ENCODE results near the gene DOCK7.
A peak's percentile ranks its signal among the peaks of the same experiment; 100 is the strongest.

Gene DOCK7

DNA sequence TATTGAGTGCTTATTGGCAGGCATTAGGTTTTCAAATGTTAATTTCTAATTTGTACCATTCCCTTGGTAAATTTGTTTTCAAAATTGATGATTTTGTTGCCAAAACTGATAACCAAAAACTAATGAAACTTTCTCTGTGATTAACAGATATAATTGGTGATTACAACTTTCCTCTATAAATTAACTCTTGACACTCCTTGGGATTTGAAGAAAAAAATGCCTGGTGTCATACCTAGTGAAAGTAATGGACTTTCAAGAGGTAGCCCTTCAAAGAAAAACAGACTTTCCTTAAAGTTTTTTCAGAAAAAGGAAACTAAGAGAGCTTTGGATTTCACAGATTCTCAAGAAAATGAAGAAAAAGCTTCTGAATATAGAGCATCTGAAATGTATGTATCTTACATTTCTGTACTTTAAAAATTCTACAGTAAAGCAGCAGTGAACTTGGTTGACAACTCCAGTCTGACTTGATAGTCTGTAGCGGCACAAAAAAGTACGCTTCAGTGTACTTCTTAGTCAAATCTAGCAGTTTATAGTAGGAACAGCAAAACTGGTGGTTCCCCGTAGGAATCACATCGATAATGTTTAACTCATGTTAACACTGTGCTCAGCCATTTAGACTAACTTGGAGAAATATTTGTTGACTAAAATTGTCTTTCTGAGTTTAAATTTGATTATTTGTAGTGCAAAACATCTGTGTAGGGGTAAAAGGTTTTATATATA lies 248.4 kb downstream of the DOCK7 start:
- no peak for DNase-seq

DNA sequence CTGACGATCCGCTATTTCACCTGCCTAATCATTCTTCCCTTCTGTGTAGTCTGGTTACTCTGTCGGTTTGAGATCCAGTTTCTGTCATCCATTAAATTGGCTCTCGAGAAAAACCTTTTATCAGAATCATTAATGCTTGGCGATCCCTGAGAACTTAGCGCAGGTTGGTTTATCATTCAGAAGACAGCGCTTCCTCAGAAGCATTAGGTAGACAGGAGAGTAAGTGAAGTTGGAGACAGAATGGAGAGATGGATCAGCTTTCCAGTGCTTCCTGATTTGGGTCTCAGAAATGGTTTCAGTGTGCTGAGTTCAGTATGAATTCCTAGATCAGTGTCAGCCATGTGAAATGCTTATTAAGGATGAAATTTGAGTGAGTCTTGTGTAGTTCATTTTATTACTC lies 250.0 kb downstream of the DOCK7 start:
- DNase-seq, result no peak

DNA sequence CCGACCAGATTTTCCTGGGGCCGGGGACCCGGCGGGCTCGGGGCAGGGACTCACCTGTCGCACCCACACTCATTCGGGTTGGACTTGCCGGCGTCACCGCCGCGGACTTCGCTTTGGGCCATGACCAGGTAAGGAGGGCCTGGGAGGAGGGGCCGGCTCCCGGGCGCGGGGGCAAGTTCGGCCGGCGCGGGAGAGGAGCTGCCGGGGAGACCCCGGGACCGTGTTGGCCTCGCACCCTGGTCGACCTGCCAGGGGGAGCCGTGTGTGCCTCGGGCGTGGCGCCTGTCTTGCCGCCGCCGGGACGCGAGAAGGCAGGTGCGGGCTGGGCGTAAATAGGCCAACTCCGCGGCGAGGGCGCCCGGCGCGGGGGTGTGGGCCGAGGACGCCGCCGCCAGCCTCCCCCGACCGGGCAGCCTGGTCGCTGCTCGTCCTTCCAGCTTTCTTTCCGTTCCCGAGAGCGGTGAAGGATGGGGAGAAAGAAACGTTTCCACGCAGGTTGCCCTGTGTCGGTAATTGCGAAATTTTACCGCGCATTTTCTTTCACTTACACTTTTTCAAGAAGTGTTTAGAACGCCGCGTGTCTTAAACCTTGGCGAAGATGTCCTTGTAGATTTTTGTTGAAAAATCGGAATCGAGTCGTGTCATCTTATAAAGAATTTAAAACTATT lies 250.8 kb downstream of the DOCK7 start:
- no peak for DNase-seq

GRCh38 chr1:62436466-62437272 lies 251.5 kb downstream of the DOCK7 start, which contains the start of gene USP1:
Gene USP1, plus strand, starts transcription at chr1:62437049. Its CDS starts 2,819 bp downstream, at chr1:62439868.
- DNase-seq, result peak; percentile 100

- DNase-seq, result no peak
Measured at GRCh38 chr1:62436039-62436465, 252.1 kb downstream of the DOCK7 start.

DNA sequence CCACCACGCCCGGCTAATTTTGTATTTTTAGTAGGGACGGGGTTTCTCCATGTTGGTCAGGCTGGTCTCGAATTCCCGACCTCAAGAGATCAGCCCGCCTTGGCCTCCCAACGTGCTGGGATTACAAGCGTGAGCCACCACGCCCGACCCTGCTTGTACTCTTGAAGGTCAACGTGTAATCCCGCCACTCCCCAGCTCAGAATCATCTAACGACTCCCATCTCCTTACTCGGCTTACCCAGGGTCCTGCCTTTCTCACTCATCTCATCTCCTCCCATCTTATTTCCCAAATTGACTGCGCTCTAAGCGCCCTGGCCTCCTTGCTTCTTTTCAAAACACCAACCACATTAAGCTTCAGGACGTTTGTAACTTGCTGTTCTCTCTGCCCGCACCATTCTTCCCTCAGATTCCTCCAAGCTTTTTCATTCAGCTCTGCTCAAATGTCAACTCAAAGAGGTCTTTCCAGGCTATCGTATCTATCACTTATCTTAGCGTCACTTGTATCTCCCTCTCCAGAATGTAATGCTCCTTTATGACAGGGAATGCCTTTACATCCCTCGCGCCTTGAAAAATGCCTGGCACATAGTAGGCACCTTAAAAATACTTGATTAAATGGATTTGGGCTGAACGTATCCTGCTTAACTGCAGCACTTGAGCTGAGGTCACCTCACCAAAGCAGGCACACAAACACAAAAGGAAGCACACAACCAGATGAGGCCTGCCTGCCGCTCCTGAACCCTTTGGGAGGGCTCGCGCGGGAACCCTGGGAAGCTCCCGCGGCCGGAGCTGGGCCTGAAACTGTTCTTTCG lies 252.8 kb downstream of the DOCK7 start:
- no peak for DNase-seq

- no peak for DNase-seq
Measured at GRCh38 chr1:62434618-62435001, 253.6 kb downstream of the DOCK7 start.

GRCh38 chr1:62433861-62434617 lies 254.1 kb downstream of the DOCK7 start:
- no peak for DNase-seq

GRCh38 chr1:62429581-62429980 lies 258.6 kb downstream of the DOCK7 start:
- no peak for DNase-seq

GRCh38 chr1:62428351-62428750 lies 259.8 kb downstream of the DOCK7 start:
- DNase-seq, result no peak

GRCh38 chr1:62426794-62427193 lies 261.4 kb downstream of the DOCK7 start:
- DNase-seq, result no peak

DNA sequence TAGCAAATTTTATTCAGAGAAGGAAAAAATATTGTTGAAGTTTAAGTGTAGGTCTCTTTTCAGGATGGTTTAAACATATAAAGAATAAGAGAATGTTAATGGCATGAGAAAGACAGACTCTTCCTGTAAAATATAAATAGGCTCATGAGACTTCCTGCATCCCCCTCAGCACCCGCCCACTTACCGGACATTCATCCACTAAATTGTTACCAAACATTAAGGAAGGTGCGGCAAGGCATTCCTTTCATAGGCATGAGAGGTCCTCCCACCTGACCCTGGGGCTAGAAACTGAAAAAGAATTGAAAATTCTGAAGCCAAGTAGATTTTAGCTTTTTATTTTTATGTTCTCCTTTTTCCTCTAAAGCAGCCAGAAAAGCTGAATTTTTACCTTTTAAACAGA lies 261.9 kb downstream of the DOCK7 start:
- DNase-seq, result peak; percentile 29

GRCh38 chr1:62425041-62425440 lies 263.1 kb downstream of the DOCK7 start:
- no peak for DNase-seq

DNA sequence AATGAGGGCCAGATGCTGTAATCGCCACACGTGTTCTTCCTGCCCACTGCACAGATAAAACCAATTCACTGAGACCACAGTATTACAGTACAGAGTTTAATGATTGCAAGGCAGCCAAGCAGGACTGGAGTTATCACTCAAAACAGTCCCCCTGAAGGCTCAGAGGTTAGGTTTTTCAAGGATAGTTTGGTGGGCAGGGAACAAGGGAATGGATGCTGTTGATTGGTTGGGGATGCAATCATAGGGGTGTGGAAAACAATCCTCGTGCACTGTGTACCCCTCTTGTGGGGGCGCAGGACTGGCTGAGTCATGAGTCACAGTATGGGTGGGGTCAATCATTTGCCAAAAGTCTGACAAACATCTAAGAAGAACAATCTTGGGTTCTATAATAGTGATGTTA lies 263.8 kb downstream of the DOCK7 start:
- DNase-seq, result peak; percentile 25

DNA sequence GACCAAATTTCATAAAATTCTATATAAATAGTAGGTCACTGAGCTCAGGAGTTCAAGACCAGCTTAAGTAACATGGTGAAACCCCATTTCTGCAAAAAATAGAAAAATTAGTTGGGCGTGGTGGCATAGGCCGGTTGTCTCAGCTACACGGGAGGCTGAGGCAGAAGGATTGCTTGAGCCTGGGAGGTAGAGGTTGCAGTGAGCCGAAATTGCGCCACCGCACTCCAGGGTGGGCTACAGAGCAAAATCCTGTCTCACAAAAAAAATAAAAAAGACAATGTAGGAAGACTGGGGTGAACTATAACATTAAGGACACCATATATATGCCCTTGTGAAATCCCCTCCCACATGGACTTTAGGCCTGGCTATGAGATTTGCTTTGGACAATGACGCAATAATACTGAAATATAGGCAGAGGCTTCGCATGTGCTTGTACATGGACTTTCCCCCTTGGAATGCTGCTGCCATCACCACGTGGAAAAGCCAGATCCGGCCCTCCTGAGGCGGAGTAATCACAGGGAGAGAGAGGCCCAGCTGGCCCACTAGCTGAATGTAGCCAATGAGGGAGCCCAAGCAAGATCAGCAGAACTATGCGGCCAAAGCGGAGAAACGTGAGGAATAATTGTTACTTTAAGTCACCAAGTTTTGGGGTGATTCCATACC lies 264.5 kb downstream of the DOCK7 start:
- DNase-seq, result no peak

GRCh38 chr1:62420214-62420613 lies 268.0 kb downstream of the DOCK7 start:
- no peak for DNase-seq

DNA sequence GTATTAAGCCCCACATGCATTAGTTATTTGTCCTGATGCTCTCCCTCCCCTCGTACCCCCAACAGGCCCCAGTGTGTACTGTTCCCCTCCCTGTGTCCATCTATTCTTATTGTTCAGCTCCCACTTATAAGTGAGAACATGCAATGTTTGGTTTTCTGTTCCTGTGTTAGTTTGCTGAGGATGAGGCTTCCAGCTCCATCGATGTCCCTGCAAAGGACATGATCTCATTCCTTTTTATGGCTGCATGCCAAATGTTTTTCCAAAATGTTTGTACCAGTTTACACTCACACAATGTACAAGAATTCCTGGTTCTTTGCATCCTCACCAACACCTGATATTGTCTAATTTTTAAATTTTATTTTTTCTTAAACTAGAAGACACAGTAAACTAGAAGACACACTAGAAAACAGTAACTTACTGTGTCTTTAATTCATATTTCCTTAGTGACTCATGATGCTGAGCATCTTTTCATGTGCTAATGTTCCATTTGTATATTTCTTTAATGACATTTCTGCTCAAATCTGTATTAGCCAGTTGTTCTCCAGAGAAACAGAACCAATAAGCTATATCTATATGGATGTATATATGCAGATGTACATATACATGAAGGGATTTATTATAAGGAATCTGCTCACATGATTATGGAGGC lies 270.7 kb downstream of the DOCK7 start:
- DNase-seq, result no peak

DNA sequence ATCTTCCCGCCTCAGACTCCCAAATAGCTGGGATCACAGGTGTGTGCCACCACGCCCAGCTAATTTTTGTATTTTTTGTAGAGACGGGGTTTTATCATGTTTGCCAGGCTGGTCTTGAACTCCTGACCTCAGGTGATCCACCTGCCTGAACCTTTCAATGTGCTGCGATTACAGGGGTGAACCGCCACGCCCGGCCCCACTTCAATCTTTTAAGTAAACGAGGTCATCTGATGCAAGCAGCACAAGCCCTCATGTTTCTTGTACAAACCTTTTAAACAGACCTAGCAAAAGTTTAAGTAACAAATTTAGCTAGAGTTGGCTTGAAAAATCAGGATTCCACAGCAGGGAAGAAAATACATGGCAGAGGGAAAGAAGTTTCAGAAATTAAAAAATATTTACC lies 272.5 kb downstream of the DOCK7 start:
- no peak for DNase-seq

DNA sequence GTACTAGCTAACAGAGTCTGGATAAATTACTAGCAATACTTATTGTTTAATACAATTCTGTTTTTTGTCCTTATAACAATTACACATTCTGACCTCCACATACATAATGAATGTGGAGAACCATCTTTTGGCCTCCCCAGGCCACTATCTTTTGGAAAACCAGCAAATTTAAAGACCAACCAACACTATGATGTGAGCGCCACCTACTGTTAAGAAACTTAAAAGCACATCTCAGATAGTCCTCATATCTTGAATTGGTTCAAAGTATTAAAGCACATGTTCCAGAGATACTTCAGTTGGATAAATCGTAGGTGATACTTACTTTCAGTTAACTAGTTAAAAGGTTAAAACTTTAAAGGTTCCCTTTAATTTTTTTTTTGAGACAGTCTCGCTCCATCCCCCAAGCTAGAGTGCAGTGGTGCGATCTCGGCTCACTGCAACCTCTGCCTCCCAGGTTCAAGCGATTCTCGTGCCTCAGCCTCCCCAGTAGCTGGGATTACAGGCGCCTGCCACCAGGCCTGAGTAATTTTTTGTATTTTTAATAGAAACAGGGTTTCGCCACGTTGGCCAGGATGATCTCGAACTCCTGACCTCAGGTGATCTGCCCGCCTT lies 280.7 kb downstream of the DOCK7 start:
- DNase-seq, result no peak

- DNase-seq, result no peak
Measured at GRCh38 chr1:62406576-62406975, 281.6 kb downstream of the DOCK7 start.

- DNase-seq, result no peak
Measured at GRCh38 chr1:62405247-62405646, 282.9 kb downstream of the DOCK7 start.

All from NCI-H226 (cell line).